ENCODE measurements around the gene RGS7.

Gene RGS7

DNA sequence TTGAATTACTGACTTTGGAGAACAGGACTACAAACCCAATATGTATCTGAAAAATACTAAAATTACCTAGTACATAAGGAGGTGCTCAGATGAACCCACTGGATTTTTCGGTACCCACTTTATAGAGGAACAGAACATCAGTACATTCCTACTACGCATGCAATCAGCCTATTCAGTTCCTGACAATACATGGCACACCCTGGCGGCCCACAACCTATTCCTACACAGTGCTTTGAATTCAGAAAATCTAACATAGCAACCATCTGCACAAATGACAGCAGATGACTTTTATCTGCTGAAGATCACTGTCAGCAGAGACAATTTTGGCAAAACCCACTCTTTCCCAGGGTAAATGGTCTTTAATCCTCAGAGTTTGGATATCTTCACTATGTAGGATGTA, 487.9 kb downstream of the RGS7 start:
- no peak overlapping the region for H3K27ac ChIP-seq (replicated peaks; ENCODE audit: low read length)
- no peaks in the 10 kb centered on the region for H3K79me1 ChIP-seq (ENCODE audit: low read depth, low read length)
- H2BK12ac ChIP-seq (ENCODE audit: low read length), result no peak overlapping the region
- H2BK5ac ChIP-seq (ENCODE audit: low read length), result no peak overlapping the region
- no peak overlapping the region for H4K91ac ChIP-seq (ENCODE audit: low read depth, low read length, poor library complexity)
- WGBS, 2 donors (ENCODE audit: extremely low coverage in 2 of 2, insufficient read length in 2 of 2, insufficient replicate concordance in 1 of 2), result no CpG with 5 or more reads among the region's 3 CpGs
- no peaks in the 10 kb centered on the region for H3K9me3 ChIP-seq (replicated peaks in 1 of 2; ENCODE audit: control insufficient read depth in 2 of 2, insufficient read depth in 1 of 2, low read depth in 1 of 2, low read length in 2 of 2)
- H3K4me3 ChIP-seq (ENCODE audit: low read length in 2 of 2), result no peak overlapping the region
- H3K23ac ChIP-seq (ENCODE audit: low read depth, low read length, poor library complexity), result no peak overlapping the region
- H4K8ac ChIP-seq (ENCODE audit: low read depth, low read length), result no peak overlapping the region
- H2AFZ ChIP-seq (ENCODE audit: low read length), result no peak overlapping the region
- H3K14ac ChIP-seq (ENCODE audit: low read length), result no peak overlapping the region
- H2BK15ac ChIP-seq (ENCODE audit: low read length), result no peak overlapping the region
- H2AK5ac ChIP-seq (ENCODE audit: low read depth, low read length), result no peak overlapping the region
- peaks cover 0 to 3% of the 10 kb centered on the region in 2 donors for H3K36me3 ChIP-seq (replicated peaks in 1 of 2; ENCODE audit: control insufficient read depth in 2 of 2, insufficient read depth in 2 of 2, low read length in 2 of 2)
- H3K4me1 ChIP-seq (ENCODE audit: control insufficient read depth in 2 of 2, insufficient read depth in 1 of 2, low read depth in 1 of 2, low read length in 2 of 2), result peaks cover 0 to 2% of the 10 kb centered on the region in 2 donors
- no peak overlapping the region for H3K4me2 ChIP-seq (ENCODE audit: insufficient read depth, low read length, poor library complexity, severe bottlenecking)
- H2BK120ac ChIP-seq (ENCODE audit: low read depth, low read length), result no peak overlapping the region
- DNase-seq (ENCODE audit: low spot score), result no peak
- no peaks in the 10 kb centered on the region for H3K27me3 ChIP-seq (ENCODE audit: control insufficient read depth in 3 of 3, insufficient read depth in 3 of 3, low read depth in 1 of 3, low read length in 3 of 3)
- H3K9ac ChIP-seq (ENCODE audit: low read depth, low read length, poor library complexity), result no peak overlapping the region
- no peak overlapping the region for H3K18ac ChIP-seq (ENCODE audit: low read length)
- H3K4ac ChIP-seq (ENCODE audit: low read length), result no peak overlapping the region

- no peak overlapping the region for H2AK5ac ChIP-seq (ENCODE audit: low read depth, low read length)
- no CpG with 5 or more reads among the region's 2 CpGs for WGBS, 2 donors (ENCODE audit: extremely low coverage in 2 of 2, insufficient read length in 2 of 2, insufficient replicate concordance in 1 of 2)
- peak overlapping the region in 1 of 2 donors; percentile 11 for H3K4me3 ChIP-seq (ENCODE audit: low read length in 2 of 2)
- no peak overlapping the region for H2BK12ac ChIP-seq (ENCODE audit: low read length)
- no peaks in the 10 kb centered on the region for H3K9me3 ChIP-seq (replicated peaks in 1 of 2; ENCODE audit: control insufficient read depth in 2 of 2, insufficient read depth in 1 of 2, low read depth in 1 of 2, low read length in 2 of 2)
- DNase-seq (ENCODE audit: low spot score), result no peak
- no peak overlapping the region for H2AFZ ChIP-seq (ENCODE audit: low read length)
- no peak overlapping the region for H3K4me2 ChIP-seq (ENCODE audit: insufficient read depth, low read length, poor library complexity, severe bottlenecking)
- H2BK15ac ChIP-seq (ENCODE audit: low read length), result no peak overlapping the region
- H3K18ac ChIP-seq (ENCODE audit: low read length), result no peak overlapping the region
- no peak overlapping the region for H3K9ac ChIP-seq (ENCODE audit: low read depth, low read length, poor library complexity)
- no peak overlapping the region for H3K4ac ChIP-seq (ENCODE audit: low read length)
- no peaks in the 10 kb centered on the region for H3K79me1 ChIP-seq (ENCODE audit: low read depth, low read length)
- peaks cover 0 to 3% of the 10 kb centered on the region in 2 donors for H3K36me3 ChIP-seq (replicated peaks in 1 of 2; ENCODE audit: control insufficient read depth in 2 of 2, insufficient read depth in 2 of 2, low read length in 2 of 2)
- no peak overlapping the region for H3K27ac ChIP-seq (replicated peaks; ENCODE audit: low read length)
- no peak overlapping the region for H4K91ac ChIP-seq (ENCODE audit: low read depth, low read length, poor library complexity)
- peaks cover 0 to 2% of the 10 kb centered on the region in 2 donors for H3K4me1 ChIP-seq (ENCODE audit: control insufficient read depth in 2 of 2, insufficient read depth in 1 of 2, low read depth in 1 of 2, low read length in 2 of 2)
- no peak overlapping the region for H4K8ac ChIP-seq (ENCODE audit: low read depth, low read length)
- no peak overlapping the region for H3K14ac ChIP-seq (ENCODE audit: low read length)
- no peaks in the 10 kb centered on the region for H3K27me3 ChIP-seq (ENCODE audit: control insufficient read depth in 3 of 3, insufficient read depth in 3 of 3, low read depth in 1 of 3, low read length in 3 of 3)
- H2BK120ac ChIP-seq (ENCODE audit: low read depth, low read length), result no peak overlapping the region
- H2BK5ac ChIP-seq (ENCODE audit: low read length), result no peak overlapping the region
- H3K23ac ChIP-seq (ENCODE audit: low read depth, low read length, poor library complexity), result no peak overlapping the region
Observed at GRCh38 chr1:240866724-240867123, 490.3 kb downstream of the RGS7 start.

DNA sequence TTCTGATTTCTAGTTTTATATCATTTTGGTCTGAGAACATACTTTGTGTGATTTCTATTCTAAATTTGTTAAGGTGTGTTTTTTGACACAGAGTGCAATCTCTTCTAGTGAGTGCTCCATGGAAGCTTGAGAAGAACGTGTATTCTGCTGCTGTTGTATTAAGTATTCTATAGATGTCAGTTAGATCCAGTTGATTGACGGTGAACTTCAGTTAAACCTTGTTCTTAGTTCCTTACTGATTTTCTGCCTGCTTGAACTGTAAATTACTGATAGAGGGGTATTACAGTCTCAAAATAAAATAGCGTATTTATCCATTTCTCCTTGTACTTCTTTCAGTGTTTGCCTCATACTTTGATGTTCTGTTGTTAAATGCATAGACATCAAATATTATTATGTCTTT, 497.0 kb downstream of the RGS7 start:
- Histone ChIP-seq H3K14ac (ENCODE audit: low read length) (no peak overlapping the region), H3K9ac (ENCODE audit: low read depth, low read length, poor library complexity) (no peak overlapping the region)
- no CpG with 5 or more reads among the region's 3 CpGs for WGBS, 2 donors (ENCODE audit: extremely low coverage in 2 of 2, insufficient read length in 2 of 2, insufficient replicate concordance in 1 of 2)

DNA sequence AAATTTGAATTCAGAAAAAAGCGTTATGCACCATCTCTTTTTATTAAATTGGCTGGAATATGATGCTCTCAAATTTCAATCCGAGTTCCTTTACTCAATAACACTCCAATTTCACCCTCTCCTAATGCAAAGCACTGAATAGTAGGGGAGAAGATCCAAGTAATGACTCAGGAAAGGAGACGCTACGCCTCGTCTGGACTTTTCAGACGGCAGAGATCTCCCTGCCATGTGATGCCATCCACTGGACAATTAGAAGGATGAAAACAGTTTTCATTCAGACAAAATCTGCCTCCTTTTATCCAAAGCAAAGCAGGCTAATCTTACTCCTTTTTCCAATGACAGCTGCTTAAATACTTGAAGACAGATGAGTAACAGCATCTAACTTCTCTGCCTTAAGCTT, 502.6 kb downstream of the RGS7 start:
- H3K9me3 ChIP-seq (replicated peaks in 1 of 2; ENCODE audit: control insufficient read depth in 2 of 2, insufficient read depth in 1 of 2, low read depth in 1 of 2, low read length in 2 of 2), result no peaks in the 10 kb centered on the region
- no peak overlapping the region for H2AFZ ChIP-seq (ENCODE audit: low read length)
- no peak overlapping the region for H4K8ac ChIP-seq (ENCODE audit: low read depth, low read length)
- DNase-seq (ENCODE audit: low spot score), result no peak
- H2AK5ac ChIP-seq (ENCODE audit: low read depth, low read length), result no peak overlapping the region
- no peak overlapping the region for H2BK120ac ChIP-seq (ENCODE audit: low read depth, low read length)
- H3K4me3 ChIP-seq (ENCODE audit: low read length in 2 of 2), result no peak overlapping the region
- no peak overlapping the region for H3K4ac ChIP-seq (ENCODE audit: low read length)
- H3K14ac ChIP-seq (ENCODE audit: low read length), result no peak overlapping the region
- no peak overlapping the region for H3K4me2 ChIP-seq (ENCODE audit: insufficient read depth, low read length, poor library complexity, severe bottlenecking)
- no peaks in the 10 kb centered on the region for H3K36me3 ChIP-seq (replicated peaks in 1 of 2; ENCODE audit: control insufficient read depth in 2 of 2, insufficient read depth in 2 of 2, low read length in 2 of 2)
- no peak overlapping the region for H2BK12ac ChIP-seq (ENCODE audit: low read length)
- no peaks in the 10 kb centered on the region for H3K79me1 ChIP-seq (ENCODE audit: low read depth, low read length)
- no peak overlapping the region for H3K18ac ChIP-seq (ENCODE audit: low read length)
- no peak overlapping the region for H3K9ac ChIP-seq (ENCODE audit: low read depth, low read length, poor library complexity)
- H2BK15ac ChIP-seq (ENCODE audit: low read length), result no peak overlapping the region
- H4K91ac ChIP-seq (ENCODE audit: low read depth, low read length, poor library complexity), result no peak overlapping the region
- no peaks in the 10 kb centered on the region for H3K4me1 ChIP-seq (ENCODE audit: control insufficient read depth in 2 of 2, insufficient read depth in 1 of 2, low read depth in 1 of 2, low read length in 2 of 2)
- no peak overlapping the region for H3K27ac ChIP-seq (replicated peaks; ENCODE audit: low read length)
- H3K27me3 ChIP-seq (ENCODE audit: control insufficient read depth in 3 of 3, insufficient read depth in 3 of 3, low read depth in 1 of 3, low read length in 3 of 3), result no peaks in the 10 kb centered on the region
- no CpG with 5 or more reads among the region's 6 CpGs for WGBS, 2 donors (ENCODE audit: extremely low coverage in 2 of 2, insufficient read length in 2 of 2, insufficient replicate concordance in 1 of 2)
- no peak overlapping the region for H3K23ac ChIP-seq (ENCODE audit: low read depth, low read length, poor library complexity)
- H2BK5ac ChIP-seq (ENCODE audit: low read length), result no peak overlapping the region

More for the DNA sequence above, 497.0 kb downstream of the RGS7 start:
- no peak overlapping the region for H2AFZ ChIP-seq (ENCODE audit: low read length)
- H3K23ac ChIP-seq (ENCODE audit: low read depth, low read length, poor library complexity), result no peak overlapping the region
- no peak overlapping the region for H3K4me2 ChIP-seq (ENCODE audit: insufficient read depth, low read length, poor library complexity, severe bottlenecking)
- no peak overlapping the region for H2AK5ac ChIP-seq (ENCODE audit: low read depth, low read length)
- H2BK5ac ChIP-seq (ENCODE audit: low read length), result no peak overlapping the region
- no peak overlapping the region for H4K91ac ChIP-seq (ENCODE audit: low read depth, low read length, poor library complexity)
- H3K9me3 ChIP-seq (replicated peaks in 1 of 2; ENCODE audit: control insufficient read depth in 2 of 2, insufficient read depth in 1 of 2, low read depth in 1 of 2, low read length in 2 of 2), result no peaks in the 10 kb centered on the region
- H3K18ac ChIP-seq (ENCODE audit: low read length), result no peak overlapping the region
- H2BK15ac ChIP-seq (ENCODE audit: low read length), result no peak overlapping the region
- H3K36me3 ChIP-seq (replicated peaks in 1 of 2; ENCODE audit: control insufficient read depth in 2 of 2, insufficient read depth in 2 of 2, low read length in 2 of 2), result no peaks in the 10 kb centered on the region
- H3K4me1 ChIP-seq (ENCODE audit: control insufficient read depth in 2 of 2, insufficient read depth in 1 of 2, low read depth in 1 of 2, low read length in 2 of 2), result no peaks in the 10 kb centered on the region
- H3K79me1 ChIP-seq (ENCODE audit: low read depth, low read length), result no peaks in the 10 kb centered on the region
- DNase-seq (ENCODE audit: low spot score), result no peak
- no peak overlapping the region for H3K4ac ChIP-seq (ENCODE audit: low read length)
- no peak overlapping the region for H2BK12ac ChIP-seq (ENCODE audit: low read length)
- no peak overlapping the region for H2BK120ac ChIP-seq (ENCODE audit: low read depth, low read length)
- H3K27me3 ChIP-seq (ENCODE audit: control insufficient read depth in 3 of 3, insufficient read depth in 3 of 3, low read depth in 1 of 3, low read length in 3 of 3), result no peaks in the 10 kb centered on the region
- no peak overlapping the region for H3K27ac ChIP-seq (replicated peaks; ENCODE audit: low read length)
- no peak overlapping the region for H3K4me3 ChIP-seq (ENCODE audit: low read length in 2 of 2)
- H4K8ac ChIP-seq (ENCODE audit: low read depth, low read length), result no peak overlapping the region
